Measurements from ENCODE around the gene PTPRC. TPM values are rescaled to one million over a fixed set of nuclear protein-coding genes. Genes with fewer than 3 reads are reported as not detected.

PTPRC gene
- total and polyA plus RNA-seq, 2 donors (not counting 3 experiments of a cell fraction or from before 2014, with no cell fraction given) = not detected

GRCh38 chr1:198662821-198663220, 24.0 kb downstream of the PTPRC start:
- no peak for DNase-seq (ENCODE audit: low read depth, low spot score)
- Histone ChIP-seq H3K9me3 (replicated peaks; ENCODE audit: control insufficient read depth, insufficient read depth, low read length) (no peaks in the 10 kb centered on the region), H3K4me2 (ENCODE audit: insufficient read depth, low read length) (no peak overlapping the region), H4K20me1 (replicated peaks; ENCODE audit: control insufficient read depth, extremely low read depth, insufficient read depth, low read length) (no peaks in the 10 kb centered on the region), H3K9ac (replicated peaks; ENCODE audit: extremely low read depth, insufficient read depth, low read length) (no peak overlapping the region), H3K9me1 (replicated peaks; ENCODE audit: control insufficient read depth, extremely low read depth, insufficient read depth, low read length) (no peaks in the 10 kb centered on the region), H3K36me3 (ENCODE audit: control insufficient read depth in 2 of 2, extremely low read depth in 1 of 2, insufficient read depth in 2 of 2, low read length in 2 of 2) (no peaks in the 10 kb centered on the region), H3K27me3 (ENCODE audit: control insufficient read depth in 2 of 2, insufficient read depth in 2 of 2, low read length in 2 of 2) (no peaks in the 10 kb centered on the region), H3K4me1 (ENCODE audit: control insufficient read depth, extremely low read depth, insufficient read depth, low read length) (no peaks in the 10 kb centered on the region), H3K27ac (ENCODE audit: insufficient read depth, low read depth, low read length) (no peak overlapping the region), H2AFZ (ENCODE audit: low read depth, low read length) (no peak overlapping the region), H3K79me2 (ENCODE audit: control insufficient read depth, insufficient read depth, low read length) (no peaks in the 10 kb centered on the region), H3K4me3 (replicated peaks in 1 of 3; ENCODE audit: insufficient read depth in 1 of 3, low read depth in 1 of 3, low read length in 3 of 3) (no peak overlapping the region)
- no peak for TF ChIP-seq POLR2AphosphoS5 (IDR thresholded peaks at IDR 0.05; ENCODE audit: insufficient read depth, low read depth, low read length)
- no peak for TF ChIP-seq EZH2 (IDR thresholded peaks at IDR 0.05; ENCODE audit: borderline replicate concordance, low read depth, low read length, severe bottlenecking)
- no peak for TF ChIP-seq POLR2A (IDR thresholded peaks at IDR 0.05; ENCODE audit: low read depth, low read length)
- no peak for TF ChIP-seq MAX (IDR thresholded peaks at IDR 0.05; ENCODE audit: insufficient read depth, insufficient read length)
- no peak for TF ChIP-seq FOS (IDR thresholded peaks at IDR 0.05; ENCODE audit: borderline replicate concordance, insufficient read depth, low read length)
- TF ChIP-seq GATA2 (IDR thresholded peaks at IDR 0.05; ENCODE audit: insufficient read depth, insufficient read length, low read depth, low read length) = no peak
- TF ChIP-seq CTCF (IDR thresholded peaks at IDR 0.05; ENCODE audit: extremely low read depth in 1 of 2, insufficient read depth in 1 of 2, low read depth in 1 of 2, low read length in 2 of 2) = no peak
- no peak for TF ChIP-seq JUN (IDR thresholded peaks at IDR 0.05; ENCODE audit: borderline replicate concordance, insufficient read depth, insufficient read length, low read depth)
- no peak for TF ChIP-seq MYC (IDR thresholded peaks at IDR 0.05; ENCODE audit: low read depth, low read length)
- FAIRE-seq = no peak
- dilution Hi-C loops (cut with MboI; ENCODE audit: extremely low pct_ligation_motif_present, low sequenced_read_pairs) (no loop called here), intact Hi-C loops (cut with micrococcal nuclease) (no loop called here)
- ChIA-PET CTCF (interaction anchor here (1.2 to 2.1 kb wide), 3 partner anchors 9 to 19 kb away, joined by 3 to 4 read pairs (median 3); no protein-coding TSS in a partner anchor), POLR2A (no interaction called here)
- BruUV-seq (replicated peaks) = no TSS peak
